GM13976 (cell line): ENCODE measurements around the gene AP1G1.

Source experiments
- DNase-seq: peaks from one replicate; pipeline ENCODE4 v3.0.0; 2012; ENCODE audit warnings: low spot score
- in situ Hi-C: fragments of 300-500 bp; cut with MboI; formaldehyde crosslinking; loops from one replicate; pipeline ENCODE4 v1.12.0; 2022; ENCODE audit warnings: low sequenced_read_pairs, mixed read lengths, inconsistent platforms; ENCODE audit not compliant: unreplicated experiment
- TF ChIP-seq, protein P1 (sequence below): IDR thresholded peaks from 2 replicates; pipeline ENCODE4 v1.5.1; 2012; ENCODE audit warnings: borderline replicate concordance, mild to moderate bottlenecking; ENCODE audit not compliant: insufficient read depth; ENCODE audit errors: extremely low read depth, missing control alignments, control extremely low read depth

Gene AP1G1

DNA sequence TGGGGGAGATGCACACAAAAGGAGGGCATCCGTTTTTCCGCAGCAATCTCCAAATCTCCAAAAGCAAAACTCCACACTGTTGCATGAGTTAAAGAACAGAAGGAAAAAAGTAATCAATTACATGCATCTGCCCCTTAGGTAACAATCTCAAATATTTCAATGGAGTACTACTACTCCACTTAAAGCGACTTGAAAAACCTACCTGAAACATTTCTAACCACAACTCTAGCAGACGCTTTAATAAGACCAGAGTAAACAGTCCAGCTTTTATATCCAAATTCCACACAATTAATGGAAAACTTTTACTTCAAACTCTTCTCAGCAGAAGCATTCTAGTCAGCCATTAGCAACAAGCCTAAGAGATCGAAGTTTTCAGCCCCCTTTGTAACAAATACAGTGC lies 29.9 kb downstream of the AP1G1 start:
- TF ChIP-seq, protein P1, sequence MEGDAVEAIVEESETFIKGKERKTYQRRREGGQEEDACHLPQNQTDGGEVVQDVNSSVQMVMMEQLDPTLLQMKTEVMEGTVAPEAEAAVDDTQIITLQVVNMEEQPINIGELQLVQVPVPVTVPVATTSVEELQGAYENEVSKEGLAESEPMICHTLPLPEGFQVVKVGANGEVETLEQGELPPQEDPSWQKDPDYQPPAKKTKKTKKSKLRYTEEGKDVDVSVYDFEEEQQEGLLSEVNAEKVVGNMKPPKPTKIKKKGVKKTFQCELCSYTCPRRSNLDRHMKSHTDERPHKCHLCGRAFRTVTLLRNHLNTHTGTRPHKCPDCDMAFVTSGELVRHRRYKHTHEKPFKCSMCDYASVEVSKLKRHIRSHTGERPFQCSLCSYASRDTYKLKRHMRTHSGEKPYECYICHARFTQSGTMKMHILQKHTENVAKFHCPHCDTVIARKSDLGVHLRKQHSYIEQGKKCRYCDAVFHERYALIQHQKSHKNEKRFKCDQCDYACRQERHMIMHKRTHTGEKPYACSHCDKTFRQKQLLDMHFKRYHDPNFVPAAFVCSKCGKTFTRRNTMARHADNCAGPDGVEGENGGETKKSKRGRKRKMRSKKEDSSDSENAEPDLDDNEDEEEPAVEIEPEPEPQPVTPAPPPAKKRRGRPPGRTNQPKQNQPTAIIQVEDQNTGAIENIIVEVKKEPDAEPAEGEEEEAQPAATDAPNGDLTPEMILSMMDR, result no peak
- no peak for DNase-seq
- in situ Hi-C loops, result no loop called here

- DNase-seq, result no peak
- in situ Hi-C loops, result no loop called here
- TF ChIP-seq, protein P1, result no peak
Observed at GRCh38 chr16:71777329-71777728, 31.3 kb downstream of the AP1G1 start.

DNA sequence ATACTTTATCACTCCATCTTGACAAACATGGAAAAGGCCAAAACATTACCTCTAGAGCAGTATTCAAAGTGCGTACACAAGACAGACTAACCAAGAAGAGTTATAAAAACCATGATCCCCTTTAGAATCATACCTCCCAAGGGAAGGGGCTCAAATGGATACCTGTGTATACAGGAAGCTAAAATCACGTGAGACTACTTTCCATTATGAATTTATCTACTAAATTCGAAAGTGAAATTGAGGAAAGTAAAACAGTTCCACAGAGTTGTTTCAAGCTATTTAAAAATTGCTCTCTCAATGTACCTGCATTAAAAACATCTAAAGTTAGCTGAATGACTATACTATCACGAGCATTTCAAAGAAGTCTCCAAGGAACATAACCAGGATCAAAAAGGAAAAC lies 32.7 kb downstream of the AP1G1 start:
- TF ChIP-seq, protein P1, result no peak
- DNase-seq, result peak; percentile 51
- in situ Hi-C loops, result no loop called here

- TF ChIP-seq, protein P1, result no peak
- in situ Hi-C loops, result no loop called here
- DNase-seq, result no peak
Observed at GRCh38 chr16:71771571-71771970, 37.1 kb downstream of the AP1G1 start.

DNA sequence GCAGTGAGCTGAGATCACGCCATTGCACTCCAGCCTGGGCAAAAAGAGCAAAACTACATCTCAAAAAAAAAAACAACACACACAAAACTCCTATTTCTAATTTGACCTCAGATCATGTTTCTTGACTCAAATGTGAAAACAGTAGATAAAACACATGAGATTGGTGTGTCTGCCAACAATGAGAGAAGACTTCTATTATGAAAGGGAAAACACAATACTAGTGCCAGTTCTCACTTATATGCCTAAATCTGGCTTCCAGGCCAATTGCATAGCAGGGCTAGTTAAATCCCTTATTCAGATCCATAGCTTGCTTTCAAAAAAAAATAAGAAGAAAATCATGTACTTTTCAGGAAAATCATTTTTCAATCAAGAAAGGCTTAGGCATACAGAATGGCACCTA lies 39.4 kb downstream of the AP1G1 start:
- in situ Hi-C loops, result no loop called here
- TF ChIP-seq, protein P1, result no peak

DNA sequence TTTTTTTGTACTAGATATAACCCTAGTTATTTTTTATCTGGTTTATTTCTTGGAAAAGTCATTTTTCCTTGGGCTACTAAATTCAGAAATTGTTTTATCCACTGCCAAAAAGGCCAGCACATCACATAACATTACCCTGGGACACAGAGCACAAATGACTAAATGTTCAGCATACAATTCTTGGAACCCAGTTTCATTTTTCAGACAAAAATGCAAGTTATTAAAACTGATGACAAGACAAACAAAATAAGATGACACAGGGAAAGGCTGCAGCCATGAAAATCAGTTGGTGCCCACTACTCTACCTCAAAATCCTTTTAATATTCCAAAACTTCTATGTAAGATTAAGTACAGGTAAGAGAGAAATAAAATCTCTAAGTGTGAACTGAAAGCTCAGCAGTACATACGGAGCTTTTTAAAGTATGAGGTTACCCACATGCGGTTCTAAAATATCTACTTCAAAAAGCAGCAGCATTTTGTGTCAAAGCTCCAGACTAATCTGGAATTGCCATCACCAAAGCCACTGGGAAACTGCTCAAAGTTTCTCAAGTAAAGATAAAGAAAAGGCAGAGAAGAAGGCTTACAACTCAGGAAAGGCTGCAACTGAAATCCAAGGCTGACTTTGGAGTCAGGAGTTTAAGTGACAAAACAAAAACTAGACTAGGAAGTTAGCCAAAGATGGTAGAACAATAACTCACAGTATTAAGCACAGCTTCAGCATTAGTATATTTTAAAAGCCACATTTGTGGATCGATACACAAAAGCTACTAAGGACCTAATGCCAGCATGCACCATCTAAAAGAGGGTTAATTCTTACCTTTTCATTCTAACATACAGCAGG lies 41.4 kb downstream of the AP1G1 start:
- in situ Hi-C loops, result no loop called here
- no peak for DNase-seq
- TF ChIP-seq, protein P1, result no peak

More for the DNA sequence above, 39.4 kb downstream of the AP1G1 start:
- no peak for DNase-seq

- TF ChIP-seq, protein P1, result no peak
- in situ Hi-C loops, result no loop called here
- DNase-seq, result no peak
Observed at GRCh38 chr16:71762186-71762585, 46.4 kb downstream of the AP1G1 start.
